Lower lobe of right lung (tissue), 2 donors: ENCODE measurements around the gene SLC18B1. TPM values are rescaled to one million over a fixed set of nuclear protein-coding genes. Genes with fewer than 3 reads are reported as not detected.
"Not testable (repeated sequence)": the region's sequence is repeated elsewhere in the genome, so short reads cannot be mapped to it uniquely, and the experiment has no call there.

ENCODE experiments used
- ATAC-seq, 2 donors: fragments of 200-7000 bp; cut with Tn5 transposase; one replicate each; pipeline ENCODE4 v1.9.1; 2020 to 2022; ENCODE audit warnings: mild to moderate bottlenecking in 2 of 2, moderate library complexity in 2 of 2
- DNase-seq: peaks from one replicate; pipeline ENCODE4 v3.0.0-alpha.2; 2020
- H3K27ac ChIP-seq: fragments of 200-600 bp; one replicate; pipeline ENCODE4 v1.8.0; 2022
- H3K27me3 ChIP-seq: fragments of 200-600 bp; one replicate; pipeline ENCODE4 v1.8.0; 2022; ENCODE audit warnings: low read depth
- H3K36me3 ChIP-seq: fragments of 200-600 bp; one replicate; pipeline ENCODE4 v1.8.0; 2022; ENCODE audit warnings: mild to moderate bottlenecking
- H3K4me1 ChIP-seq: fragments of 200-600 bp; one replicate; pipeline ENCODE4 v1.8.0; 2022
- H3K4me3 ChIP-seq: fragments of 200-600 bp; one replicate; pipeline ENCODE4 v1.8.0; 2022; ENCODE audit warnings: mild to moderate bottlenecking
- H3K9me3 ChIP-seq: fragments of 200-600 bp; one replicate; pipeline ENCODE4 v1.8.0; 2022
- CTCF ChIP-seq: fragments of 200-600 bp; IDR thresholded peaks from one replicate; pipeline ENCODE4 v1.8.0; 2022; ENCODE audit warnings: antibody characterized with exemption, mild to moderate bottlenecking
- intact Hi-C: fragments of 100-400 bp; cut with DNase I; formaldehyde crosslinking; loops from one replicate; pipeline ENCODE4 v1.11.0; 2022
- total RNA-seq: library from RNA; stranded (reverse); fragmentation: NEBNext Ultra II Directional; extraction: Animal tissue kit (Norgen Biotek cat#: 25700); gene quantifications from one replicate; pipeline ENCODE4 v1.2.1, GENCODE V29; 2021
- donor health status: DM: no; HTN: yes; CAD: no; lungs with severe emphysema.

The SLC18B1 gene
- total RNA-seq, 1 donor from 2014 or later: 8.1 TPM

GRCh38 chr6:132785936-132786335 lies 12.5 kb downstream of the SLC18B1 start:
- DNase-seq (no peak), ATAC-seq (no peak)
- no peak overlapping the region for H3K4me3 ChIP-seq
- H3K27me3 ChIP-seq: no peaks in the 10 kb centered on the region
- intact Hi-C loops: no loop called here
- no peak for TF ChIP-seq CTCF
- H3K9me3 ChIP-seq: no peaks in the 10 kb centered on the region
- H3K27ac ChIP-seq: no peak overlapping the region
- H3K36me3 ChIP-seq: no peaks in the 10 kb centered on the region
- peaks cover 2% of the 10 kb centered on the region for H3K4me1 ChIP-seq

- TF ChIP-seq CTCF: peak; percentile 19
- ATAC-seq (no peak), DNase-seq (no peak)
- Histone ChIP-seq H3K4me1 (no peaks in the 10 kb centered on the region), H3K4me3 (no peak overlapping the region), H3K9me3 (no peaks in the 10 kb centered on the region), H3K27ac (no peak overlapping the region), H3K27me3 (no peaks in the 10 kb centered on the region), H3K36me3 (peaks cover 18% of the 10 kb centered on the region)
- intact Hi-C loops: no loop called here
Measured at GRCh38 chr6:132780770-132781371, 17.6 kb downstream of the SLC18B1 start.

- H3K9me3 ChIP-seq, H3K27me3 ChIP-seq, DNase-seq, H3K4me3 ChIP-seq, intact Hi-C loops, H3K27ac ChIP-seq, H3K4me1 ChIP-seq, ATAC-seq: not testable (repeated sequence)
- peaks cover 23% of the 10 kb centered on the region for H3K36me3 ChIP-seq
Measured at GRCh38 chr6:132777881-132778280, 20.6 kb downstream of the SLC18B1 start.

- Histone ChIP-seq H3K9me3 (no peaks in the 10 kb centered on the region), H3K4me1 (peaks cover 15% of the 10 kb centered on the region), H3K4me3 (no peak overlapping the region), H3K36me3 (peaks cover 17% of the 10 kb centered on the region), H3K27me3 (no peaks in the 10 kb centered on the region), H3K27ac (no peak overlapping the region)
- peak; percentile 68 for TF ChIP-seq CTCF
- DNase-seq: peak; percentile 55
- intact Hi-C loops: loop anchor here (10.0 kb wide), 1 partner anchor 93 kb away; no protein-coding TSS in a partner anchor
- peak; percentile 93 to 96 for ATAC-seq
Measured at GRCh38 chr6:132768051-132768517, 30.4 kb downstream of the SLC18B1 start.

GRCh38 chr6:132765560-132765959 lies 32.9 kb downstream of the SLC18B1 start:
- no peak for TF ChIP-seq CTCF
- intact Hi-C loops: loop anchor here (10.0 kb wide), 1 partner anchor 91 kb away; no protein-coding TSS in a partner anchor
- DNase-seq: no peak
- Histone ChIP-seq H3K4me1 (peaks cover 19% of the 10 kb centered on the region), H3K27ac (no peak overlapping the region), H3K36me3 (peaks cover 10% of the 10 kb centered on the region), H3K4me3 (no peak overlapping the region), H3K27me3 (no peaks in the 10 kb centered on the region), H3K9me3 (no peaks in the 10 kb centered on the region)
- ATAC-seq: no peak

- DNase-seq (no peak), ATAC-seq (peak; percentile 53 to 69)
- no peaks in the 10 kb centered on the region for H3K9me3 ChIP-seq
- H3K27ac ChIP-seq: no peak overlapping the region
- no peaks in the 10 kb centered on the region for H3K27me3 ChIP-seq
- intact Hi-C loops: loop anchor here (10.0 kb wide), 1 partner anchor 90 kb away; no protein-coding TSS in a partner anchor
- no peaks in the 10 kb centered on the region for H3K36me3 ChIP-seq
- peaks cover 19% of the 10 kb centered on the region for H3K4me1 ChIP-seq
- no peak overlapping the region for H3K4me3 ChIP-seq
- no peak for TF ChIP-seq CTCF
Measured at GRCh38 chr6:132764370-132764769, 34.1 kb downstream of the SLC18B1 start.
